EL (cell line): ENCODE measurements around the gene SLC25A39.
"Not testable (repeated sequence)": the region's sequence is repeated elsewhere in the genome, so short reads cannot be mapped to it uniquely, and the experiment has no call there.

Experiments
- DNase-seq: peaks from one replicate; pipeline ENCODE4 v3.0.0-alpha.2; 2016

Gene SLC25A39

GRCh38 chr17:44353672-44354331 lies 29.2 kb upstream of the SLC25A39 start:
- peak; percentile 31 for DNase-seq

GRCh38 chr17:44352828-44353671 lies 28.4 kb upstream of the SLC25A39 start:
- no peak for DNase-seq

GRCh38 chr17:44351961-44352827 lies 27.6 kb upstream of the SLC25A39 start:
- DNase-seq = no peak

- DNase-seq = no peak
Measured at GRCh38 chr17:44351464-44351863, 26.8 kb upstream of the SLC25A39 start.

GRCh38 chr17:44350733-44351226 lies 26.2 kb upstream of the SLC25A39 start:
- peak; percentile 59 for DNase-seq

- DNase-seq = no peak
Measured at GRCh38 chr17:44349553-44350070, 25.0 kb upstream of the SLC25A39 start.

- DNase-seq = no peak
Measured at GRCh38 chr17:44348988-44349364, 24.4 kb upstream of the SLC25A39 start.

GRCh38 chr17:44348234-44348987 lies 23.8 kb upstream of the SLC25A39 start:
- DNase-seq = peak; percentile 66

- DNase-seq = not testable (repeated sequence)
Measured at GRCh38 chr17:44347206-44348055, 22.8 kb upstream of the SLC25A39 start.

- DNase-seq = no peak
Measured at GRCh38 chr17:44346064-44346844, 21.6 kb upstream of the SLC25A39 start.

GRCh38 chr17:44345454-44346026 lies 20.9 kb upstream of the SLC25A39 start:
- DNase-seq = peak; percentile 78

- peak; percentile 100 for DNase-seq
Measured at GRCh38 chr17:44344939-44345453, 20.4 kb upstream of the SLC25A39 start, which contains the start of gene GRN. Gene GRN, plus strand, starts transcription at chr17:44345302. Its CDS starts 3,863 bp downstream, at chr17:44349165.

- DNase-seq = no peak
Measured at GRCh38 chr17:44343510-44344209, 19.0 kb upstream of the SLC25A39 start.

- not testable (repeated sequence) for DNase-seq
Measured at GRCh38 chr17:44340553-44340952, 15.9 kb upstream of the SLC25A39 start.

- DNase-seq = no peak
Measured at GRCh38 chr17:44338702-44339101, 14.1 kb upstream of the SLC25A39 start.

- no peak for DNase-seq
Measured at GRCh38 chr17:44335968-44336367, 11.3 kb upstream of the SLC25A39 start.

- DNase-seq = no peak
Measured at GRCh38 chr17:44335564-44335963, 10.9 kb upstream of the SLC25A39 start.

- no peak for DNase-seq
Measured at GRCh38 chr17:44334727-44335126, 10.1 kb upstream of the SLC25A39 start.

GRCh38 chr17:44334315-44334714 lies 9.7 kb upstream of the SLC25A39 start:
- DNase-seq = no peak
